Panc1 (cell line): ENCODE data around the gene NFATC3.

Experiments used
- CTCF ChIP-seq: fragments of 450-650 bp; IDR thresholded peaks from 2 replicates; pipeline ENCODE4 v1.5.1; 2017; ENCODE audit warnings: mild to moderate bottlenecking
- POLR2AphosphoS5 ChIP-seq: IDR thresholded peaks from 2 replicates; pipeline ENCODE4 v1.6.1; 2012; ENCODE audit warnings: mild to moderate bottlenecking, low read depth, low read length, moderate library complexity
- REST ChIP-seq, 2 experiments: IDR thresholded peaks; 2 replicates each; pipeline ENCODE4 v1.6.1; 2011 to 2012; ENCODE audit warnings: low read depth in 2 of 2, control low read depth in 1 of 2, low read length in 1 of 2, mild to moderate bottlenecking in 1 of 2, moderate library complexity in 1 of 2; ENCODE audit not compliant: insufficient read depth in 1 of 2
- SIN3A ChIP-seq: IDR thresholded peaks from 2 replicates; pipeline ENCODE4 v1.6.1; 2012; ENCODE audit warnings: low read depth, mild to moderate bottlenecking, low read length, moderate library complexity, borderline replicate concordance; ENCODE audit not compliant: insufficient read depth
- TCF7L2 ChIP-seq: IDR thresholded peaks from 2 replicates; pipeline ENCODE4 v1.6.1; 2011; ENCODE audit warnings: mild to moderate bottlenecking, low read depth, low read length, inconsistent platforms

GRCh38 chr16:68082629-68083238 lies 2.4 kb upstream of the NFATC3 start:
- TF ChIP-seq CTCF: no peak
- TF ChIP-seq POLR2AphosphoS5: no peak
- no peak for TF ChIP-seq SIN3A
- no peak for TF ChIP-seq REST (IDR thresholded peaks at IDR 0.05; ENCODE audit: insufficient read depth in 1 of 2, low read depth in 2 of 2, low read length in 1 of 2)
- TF ChIP-seq TCF7L2: no peak
